Activated CD4-positive, alpha-beta T cell treated with anti-CD3 and anti-CD28 coated beads for 36 hours (primary cell): ENCODE results near the gene OR12D1. TPM values are rescaled to one million over a fixed set of nuclear protein-coding genes. Genes with fewer than 3 reads are reported as not detected.

Experiments used
- ATAC-seq: fragments of 200-7000 bp; cut with Tn5 transposase; one replicate; pipeline ENCODE4 v1.10.0; 2021; ENCODE audit warnings: mild to moderate bottlenecking, moderate library complexity
- CTCF ChIA-PET: fragments of 350-600 bp; sonication (Branson Sonifier 250); formaldehyde crosslinking; loops from one replicate; lab custom pipeline; 2021; ENCODE audit warnings: antibody characterized with exemption; lab: Charles Lee
- POLR2A ChIA-PET: fragments of 350-600 bp; sonication (Branson Sonifier 250); formaldehyde crosslinking; loops from one replicate; lab custom pipeline; 2021; ENCODE audit warnings: antibody characterized with exemption, inconsistent platforms; lab: Charles Lee
- DNase-seq: peaks from one replicate; pipeline ENCODE4 v3.0.0-alpha.2; 2020
- H3K27ac Mint-ChIP-seq: one replicate; pipeline ENCODE4 v1.8.0; 2021; ENCODE audit warnings: mixed read lengths
- H3K27me3 Mint-ChIP-seq: one replicate; pipeline ENCODE4 v1.8.0; 2021; ENCODE audit warnings: mixed read lengths
- H3K36me3 Mint-ChIP-seq: one replicate; pipeline ENCODE4 v1.8.0; 2021; ENCODE audit warnings: low read depth, mixed read lengths
- H3K4me1 Mint-ChIP-seq: one replicate; pipeline ENCODE4 v1.8.0; 2021; ENCODE audit warnings: mixed read lengths
- H3K4me3 Mint-ChIP-seq: one replicate; pipeline ENCODE4 v1.8.0; 2021; ENCODE audit warnings: mild to moderate bottlenecking, moderate library complexity, mixed read lengths
- H3K9me3 Mint-ChIP-seq: one replicate; pipeline ENCODE4 v1.8.0; 2021; ENCODE audit warnings: low read depth, mixed read lengths
- intact Hi-C, 2 experiments: fragments of 100-400 bp; cut with DNase I in 1 of 2; cut with micrococcal nuclease in 1 of 2; formaldehyde crosslinking; loops; one replicate each; pipeline versions ENCODE4 v1.14.2 to v1.15.1; 2022 to 2024; cut with DNase I, micrococcal nuclease
- total RNA-seq, 2 experiments: library from RNA; stranded (reverse); gene quantifications; one replicate each; pipeline ENCODE4 v1.2.3, GENCODE V29; 2021

The OR12D1 gene
- total RNA-seq, 2 experiments from 2014 or later: not detected

- DNase-seq (no peak), ATAC-seq (no peak)
- Mint-ChIP-seq H3K9me3 (no peaks in the 10 kb centered on the region), H3K4me1 (no peaks in the 10 kb centered on the region), H3K36me3 (no peaks in the 10 kb centered on the region), H3K4me3 (no peak overlapping the region), H3K27me3 (peaks cover 10% of the 10 kb centered on the region), H3K27ac (no peak overlapping the region)
- intact Hi-C loops: no loop called here
- ChIA-PET CTCF (no interaction called here), POLR2A (no interaction called here)
These were observed 51.5 kb downstream of the OR12D1 start for GRCh38 chr6:29466241-29466640.

Other genes starting within 250 kb of the OR12D1 start
- gene OR2J2, start 244.0 kb upstream of the OR12D1 start, total RNA-seq: not detected
- gene OR14J1, start 113.2 kb upstream of the OR12D1 start, total RNA-seq: not detected
- not detected for gene OR5V1, start 46.1 kb upstream of the OR12D1 start, total RNA-seq
- gene OR12D3, start 39.6 kb upstream of the OR12D1 start, total RNA-seq: not detected
- gene OR12D2, start 19.3 kb upstream of the OR12D1 start, total RNA-seq: not detected
- not detected for gene OR10C1, start 24.4 kb downstream of the OR12D1 start, total RNA-seq
- gene OR11A1, start 42.1 kb downstream of the OR12D1 start, total RNA-seq: not detected
- gene OR2H1, start 42.2 kb downstream of the OR12D1 start, total RNA-seq: not detected
- gene MAS1L, start 73.0 kb downstream of the OR12D1 start, total RNA-seq: not detected
- gene UBD, start 144.8 kb downstream of the OR12D1 start, total RNA-seq: under 1 TPM in 1 of 2 experiments, not detected in 1; 0.32 TPM
- gene OR2H2, start 170.2 kb downstream of the OR12D1 start, total RNA-seq: not detected
- 10 to 100 TPM; 25.8 to 35.9 TPM for gene GABBR1, start 218.3 kb downstream of the OR12D1 start, total RNA-seq
- gene MOG, start 242.2 kb downstream of the OR12D1 start, total RNA-seq: not detected